Islet precursor cell (in vitro differentiated cells): Measurements from ENCODE around the gene OR6S1.
A peak's percentile ranks its signal among the peaks of the same experiment; 100 is the strongest.
"Not testable (repeated sequence)": the region's sequence is repeated elsewhere in the genome, so short reads cannot be mapped to it uniquely, and the experiment has no call there.

Experiments
- DNase-seq: peaks from one replicate; pipeline ENCODE4 v3.0.0-alpha.2; 2018

Gene OR6S1

DNA sequence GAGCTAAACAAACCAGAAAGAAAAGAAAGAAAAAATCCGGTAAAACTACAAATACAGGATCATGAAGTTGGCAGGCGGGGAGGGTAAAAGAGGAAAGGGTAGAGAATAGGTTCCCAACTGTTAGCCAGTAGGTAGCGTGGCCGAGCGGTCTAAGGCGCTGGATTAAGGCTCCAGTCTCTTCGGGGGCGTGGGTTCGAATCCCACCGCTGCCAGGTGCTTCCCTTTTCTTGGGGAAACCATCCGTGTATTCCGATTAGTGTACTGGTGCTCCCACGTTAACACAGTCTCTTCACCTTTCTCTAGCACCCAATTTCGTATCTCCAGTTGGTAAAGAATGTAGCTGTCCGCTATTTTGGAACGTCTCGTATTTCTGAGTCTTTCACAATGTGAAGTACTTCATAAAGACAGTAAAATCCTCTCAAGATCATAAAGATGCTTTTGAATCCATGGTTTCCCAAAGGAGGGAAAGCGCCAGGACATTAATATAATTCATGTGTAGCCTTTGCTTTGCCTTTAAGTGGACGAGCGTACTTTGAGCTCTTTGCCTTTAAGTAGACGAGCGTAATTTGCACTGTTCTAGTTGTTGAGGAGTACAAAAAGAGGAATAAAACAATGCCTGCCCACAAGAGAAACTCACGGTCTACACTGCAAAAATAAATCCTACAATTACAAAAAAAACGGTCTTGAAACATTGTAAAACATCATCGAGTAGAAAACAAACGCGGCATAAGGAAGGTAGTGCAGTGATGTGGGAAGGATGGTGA is 31.3 kb downstream of the OR6S1 start:
- peak; percentile 89 for DNase-seq

DNA sequence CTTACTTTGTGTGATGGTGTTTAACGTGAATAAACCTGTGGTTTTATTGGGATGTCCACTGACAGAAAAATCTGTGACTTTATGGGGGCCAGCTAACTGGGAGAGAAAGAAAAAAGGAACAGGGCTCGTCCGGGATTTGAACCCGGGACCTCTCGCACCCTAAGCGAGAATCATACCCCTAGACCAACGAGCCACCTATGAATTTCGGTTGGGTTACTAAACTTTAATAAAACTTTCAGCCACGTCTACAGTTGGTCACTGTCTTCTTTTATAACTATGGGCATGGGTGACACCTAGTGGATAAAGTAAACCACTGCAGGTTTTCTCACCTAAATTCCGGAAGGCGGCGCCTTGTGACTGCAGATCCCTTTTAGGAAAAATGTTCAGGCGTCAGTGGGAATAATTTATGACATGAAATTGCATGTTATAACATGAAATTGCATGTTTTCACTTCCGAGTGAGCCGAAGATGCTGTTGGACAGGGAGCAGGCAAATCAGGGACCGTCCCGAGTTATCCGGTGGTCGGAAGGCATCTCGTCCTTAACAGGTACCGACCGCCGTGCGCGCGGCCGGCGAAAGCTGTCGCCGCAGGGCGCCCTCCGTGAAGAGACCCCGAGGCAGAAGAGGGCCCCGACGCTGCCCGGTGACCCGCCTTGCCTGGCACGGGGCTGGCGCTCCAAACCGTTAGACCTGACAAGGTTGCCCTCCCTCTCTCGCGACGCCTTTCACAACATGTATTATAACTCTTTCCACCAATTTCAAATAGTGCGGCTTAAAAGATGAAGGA is 32.1 kb downstream of the OR6S1 start:
- DNase-seq: peak; percentile 88

DNA sequence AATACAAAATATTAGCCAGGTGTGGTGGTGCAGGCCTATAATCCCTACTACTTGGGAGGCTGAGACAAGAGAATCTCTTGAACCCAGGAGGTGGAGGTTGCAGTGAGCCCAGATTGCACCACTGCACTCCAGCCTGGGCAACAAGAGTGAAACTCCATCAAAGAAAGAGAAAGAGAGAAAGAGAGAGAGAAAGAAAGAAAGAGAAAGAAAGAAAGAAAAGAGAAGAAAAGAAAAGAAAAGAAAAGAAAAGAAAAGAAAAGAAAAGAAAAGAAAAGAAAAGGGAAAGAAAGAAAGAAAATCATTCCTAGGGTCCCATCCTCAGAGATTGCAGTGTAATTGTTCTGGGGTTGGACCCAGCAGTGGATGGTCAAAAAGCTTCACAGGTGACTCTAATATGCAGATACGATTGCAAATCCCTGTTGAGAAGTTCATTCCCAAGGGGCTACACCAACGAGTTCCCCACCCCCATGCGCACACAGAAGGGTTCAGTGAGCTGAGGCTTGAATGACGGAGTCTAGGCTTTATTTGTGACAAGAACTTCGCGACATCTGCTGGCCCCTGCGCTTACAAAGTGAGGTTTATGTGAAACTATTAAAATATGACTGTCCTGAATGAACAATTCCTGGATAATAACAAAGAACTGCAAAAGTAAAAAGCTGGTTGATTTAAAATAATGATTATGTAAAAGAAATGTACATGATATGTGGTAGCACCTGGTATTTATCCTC is 32.9 kb downstream of the OR6S1 start:
- DNase-seq: no peak

DNA sequence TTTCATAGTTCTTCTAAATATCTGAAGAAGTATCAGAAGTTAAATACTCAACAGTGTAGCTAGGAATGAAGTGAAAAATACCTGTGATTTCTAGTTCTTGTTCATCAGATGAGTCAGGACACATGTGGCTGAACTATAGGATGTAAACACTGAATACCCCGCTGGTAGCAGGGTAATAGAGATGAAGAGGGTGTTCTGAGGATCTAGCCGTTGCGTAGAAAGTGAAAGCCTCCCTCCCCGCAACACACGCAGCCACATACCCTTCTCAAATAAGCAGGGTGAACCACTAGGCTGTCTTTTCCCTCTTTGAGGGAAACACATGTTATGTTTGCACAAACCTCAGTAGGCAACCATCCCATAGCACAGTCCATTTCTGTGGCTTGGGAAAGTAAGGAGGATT is 33.9 kb downstream of the OR6S1 start:
- no peak for DNase-seq

DNA sequence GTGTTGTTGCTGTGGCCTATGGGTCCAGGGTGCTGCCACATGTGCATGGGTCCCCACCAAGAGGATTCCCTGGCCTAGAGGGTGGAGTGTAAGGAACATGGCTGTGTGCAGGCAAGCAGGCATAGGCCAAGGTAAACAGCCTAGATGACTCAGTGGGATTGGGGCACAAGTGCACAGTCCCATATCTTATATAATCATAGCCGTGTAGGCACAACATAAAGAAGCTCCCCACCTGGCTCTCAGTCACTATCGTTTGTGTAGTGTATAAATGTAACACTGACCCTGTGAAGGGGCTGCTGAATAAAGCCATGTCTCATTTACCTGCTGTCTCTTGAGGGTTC is 34.6 kb downstream of the OR6S1 start:
- no peak for DNase-seq

DNA sequence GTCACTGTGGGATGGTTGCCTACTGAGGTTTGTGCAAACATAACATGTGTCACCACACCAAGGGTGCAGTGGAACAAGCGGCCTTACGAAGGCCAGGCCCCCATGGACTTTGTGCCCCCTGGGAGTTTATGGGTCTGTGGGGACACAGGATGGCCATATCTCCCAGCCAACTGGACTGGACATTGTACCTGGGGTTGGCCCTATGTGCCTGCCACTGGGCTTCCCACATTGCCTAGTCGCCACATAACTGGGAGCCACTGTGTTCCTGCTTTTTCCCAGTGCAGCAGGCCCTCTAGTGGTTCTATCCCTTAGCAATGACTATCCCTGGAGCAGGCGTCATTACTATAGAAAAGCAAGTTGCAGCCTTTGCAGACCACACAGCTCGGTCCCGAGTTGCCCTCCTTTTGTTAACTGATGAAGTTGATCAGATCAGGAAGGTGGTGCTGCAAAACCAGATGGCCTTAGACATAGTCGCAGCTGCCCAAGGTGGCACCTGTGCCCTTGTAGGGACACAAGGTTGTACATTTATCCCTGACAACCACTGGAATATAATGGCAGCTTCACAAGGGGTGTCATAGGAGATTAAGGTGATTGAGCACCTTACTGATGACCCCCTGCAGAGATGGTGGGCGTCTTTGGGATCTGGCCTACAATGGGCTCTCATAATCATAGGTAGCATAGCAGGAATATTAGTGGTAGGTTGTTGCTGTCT is 35.1 kb downstream of the OR6S1 start:
- DNase-seq: peak; percentile 76

DNA sequence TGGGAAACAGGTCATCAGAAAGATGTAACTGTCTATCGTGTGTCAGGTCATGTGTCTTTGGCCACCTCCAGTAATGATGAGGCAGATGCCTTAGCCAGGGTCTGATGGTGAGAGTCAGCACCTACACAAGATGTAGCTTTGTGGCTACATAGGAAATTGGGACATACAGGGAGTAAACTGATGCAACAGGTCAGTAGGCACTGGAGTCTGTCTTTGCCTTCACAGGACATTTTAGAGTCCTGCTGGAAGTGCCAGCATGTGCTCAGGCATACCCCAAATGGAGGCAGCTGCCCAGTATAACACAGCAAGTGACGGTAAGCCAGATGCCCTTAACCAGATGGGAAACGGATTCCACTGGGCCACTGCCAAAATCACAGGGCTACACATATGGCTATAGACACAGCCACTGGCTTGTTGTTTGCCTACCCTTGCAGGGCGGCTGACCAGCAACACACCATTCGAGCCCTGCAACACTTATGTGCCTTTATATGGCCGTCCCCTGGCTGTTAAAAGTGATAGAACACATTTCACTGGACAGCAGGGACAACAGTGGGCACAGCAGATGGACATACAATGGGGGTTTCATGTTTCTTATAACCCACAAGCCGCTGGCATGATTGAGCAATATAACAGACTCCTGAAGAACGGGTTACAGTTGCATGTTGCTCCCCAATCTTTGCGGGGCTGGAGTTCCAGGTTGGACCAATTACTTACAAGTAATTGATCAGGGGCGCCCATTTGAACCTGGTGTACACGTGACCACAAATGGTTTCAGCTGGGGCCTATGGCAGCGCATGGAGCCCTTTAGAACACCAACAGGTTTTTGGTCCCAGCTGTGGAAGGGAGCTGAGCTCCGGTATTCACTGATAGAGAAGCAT is 37.4 kb downstream of the OR6S1 start:
- DNase-seq: no peak

DNA sequence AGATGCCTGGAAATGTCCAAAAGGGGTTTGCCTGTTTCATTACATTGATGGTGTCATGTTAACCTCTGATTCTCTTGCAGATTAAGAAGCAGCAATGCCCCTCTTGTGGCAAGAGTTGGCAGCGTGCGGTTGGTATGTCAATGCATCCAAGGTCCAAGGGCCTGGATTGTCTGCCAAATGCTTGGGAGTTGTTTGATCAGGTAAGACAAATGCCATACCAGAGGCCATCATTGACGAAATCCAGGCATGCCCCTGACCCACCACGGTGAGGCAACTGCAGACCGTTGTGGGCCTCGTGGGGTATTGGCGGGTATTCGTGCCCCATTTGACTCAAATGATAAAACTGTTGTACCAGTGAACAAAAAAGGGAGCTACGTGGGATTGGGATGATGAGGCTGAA is 38.9 kb downstream of the OR6S1 start:
- no peak for DNase-seq

DNA sequence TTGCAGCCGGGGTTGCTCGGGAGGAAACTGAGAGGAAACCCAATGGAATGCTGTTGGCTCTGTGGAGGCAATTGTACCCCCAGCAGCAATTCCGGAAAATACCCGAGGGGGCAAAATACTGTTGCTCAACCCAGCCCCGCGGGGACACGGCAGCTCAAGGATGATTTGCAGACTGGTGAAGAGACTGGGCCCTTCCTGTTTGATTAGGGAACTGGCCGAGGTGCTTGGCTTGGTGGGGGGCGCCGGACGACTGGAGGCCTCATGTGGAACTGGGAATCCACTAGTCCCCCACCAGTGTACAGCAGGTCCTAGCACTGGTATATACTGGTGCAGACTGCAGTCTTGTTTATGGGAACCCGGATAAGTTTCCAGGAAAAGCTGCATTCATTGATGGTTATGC is 40.0 kb downstream of the OR6S1 start:
- DNase-seq: no peak

DNA sequence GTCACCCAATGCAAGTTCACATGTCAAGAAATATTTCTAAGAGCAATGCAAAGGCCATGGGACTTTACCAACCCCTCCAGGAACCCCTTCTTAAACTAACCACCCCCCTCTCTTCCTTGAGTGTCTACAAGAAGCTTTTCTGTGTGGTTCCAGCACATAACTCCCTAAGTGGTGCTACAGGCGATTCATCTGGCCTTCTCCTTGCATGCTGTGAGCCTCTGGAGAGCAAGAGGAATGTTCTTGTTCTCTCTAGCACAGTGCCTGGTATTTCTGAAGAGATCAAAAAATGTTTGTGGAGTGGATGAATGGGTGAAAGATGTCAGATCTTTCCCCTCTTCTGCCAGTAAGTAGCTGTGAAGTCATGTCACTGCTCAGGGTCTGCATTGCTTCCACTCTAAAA is 44.4 kb downstream of the OR6S1 start:
- DNase-seq: no peak

DNA sequence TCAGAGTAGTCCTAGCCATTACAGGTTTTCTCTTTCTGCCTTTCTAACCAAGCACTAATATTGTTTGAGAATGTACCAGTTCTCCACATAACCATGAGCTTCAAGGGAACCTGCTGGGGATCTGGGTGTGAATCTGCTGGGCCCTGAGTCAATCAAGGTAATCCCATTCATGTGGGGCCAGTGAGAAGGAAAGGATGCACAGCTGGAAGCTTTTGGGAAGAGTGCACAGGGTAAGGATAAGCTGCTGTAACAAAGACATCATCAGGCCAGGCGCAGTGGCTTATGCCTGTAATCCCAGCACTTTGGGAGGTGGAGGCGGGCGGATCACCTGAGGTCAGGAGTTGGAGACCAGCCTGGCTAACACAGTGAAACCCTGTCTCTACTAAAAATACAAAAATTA is 45.8 kb downstream of the OR6S1 start:
- not testable (repeated sequence) for DNase-seq

DNA sequence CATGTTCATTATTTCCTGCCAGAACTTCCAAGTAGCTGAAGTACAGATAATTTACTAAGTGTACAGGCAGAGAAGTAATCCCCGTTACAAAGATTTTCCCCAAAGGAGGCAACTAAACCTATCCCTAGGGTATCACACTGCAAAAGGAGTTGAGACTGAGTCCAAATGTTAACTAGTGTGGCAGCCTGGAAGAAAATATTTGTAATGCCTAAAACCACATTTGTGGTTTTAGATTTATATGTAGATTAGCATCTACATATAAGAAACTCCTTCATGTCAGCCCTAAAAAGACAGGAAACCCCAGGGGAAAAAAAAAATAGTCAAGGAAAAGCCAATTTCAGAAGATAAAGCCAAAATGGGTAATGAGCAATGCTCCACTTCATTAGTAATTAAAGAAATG is 48.9 kb downstream of the OR6S1 start:
- DNase-seq: no peak

DNA sequence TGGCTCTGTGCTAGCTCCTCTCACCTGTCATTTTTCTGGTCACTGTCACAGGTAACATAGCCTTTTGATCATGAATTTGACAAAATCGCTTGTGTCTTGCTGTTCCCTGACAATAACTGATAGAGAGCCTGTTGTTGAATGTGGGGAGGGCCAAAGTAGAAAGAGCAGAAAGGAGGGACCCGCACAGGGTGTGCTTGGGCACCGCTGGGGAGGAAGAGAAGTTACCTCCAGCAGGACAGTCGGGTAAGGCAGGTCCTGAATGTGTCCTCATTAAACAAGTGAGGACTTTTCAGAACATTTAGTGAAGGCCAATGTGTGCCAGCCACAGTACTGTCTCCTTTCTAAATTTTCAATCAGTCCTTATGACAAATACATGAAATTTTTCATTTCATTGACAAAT is 50.3 kb downstream of the OR6S1 start, which contains the start of gene RNASE12:
RNASE12 (minus strand) TSS at position 142 of the 400 bp plus-strand sequence. CDS start 653 bp downstream, outside the sequence.
- no peak for DNase-seq
